ENCODE measurements around the gene MMADHC.

The MMADHC gene

DNA sequence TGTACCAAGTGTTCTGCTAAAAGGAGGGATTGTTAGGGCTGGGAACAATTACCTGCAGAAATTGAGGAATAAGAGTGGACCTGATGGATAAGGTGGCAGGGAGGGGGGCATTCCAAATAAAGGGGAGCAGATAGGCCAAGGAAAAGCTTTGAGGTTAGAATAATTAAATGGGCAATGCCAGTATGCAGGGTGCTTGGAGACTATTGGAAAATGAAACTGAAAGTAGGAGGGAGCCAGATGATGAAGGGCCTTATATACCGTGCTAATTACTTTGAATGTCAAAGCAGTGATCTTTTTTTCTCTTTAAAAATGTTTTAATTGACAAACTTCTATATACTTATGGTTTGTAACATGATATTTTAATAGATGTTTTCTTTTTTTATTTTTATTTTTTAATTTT lies 42.9 kb downstream of the MMADHC start:
- no peak for DNase-seq

DNA sequence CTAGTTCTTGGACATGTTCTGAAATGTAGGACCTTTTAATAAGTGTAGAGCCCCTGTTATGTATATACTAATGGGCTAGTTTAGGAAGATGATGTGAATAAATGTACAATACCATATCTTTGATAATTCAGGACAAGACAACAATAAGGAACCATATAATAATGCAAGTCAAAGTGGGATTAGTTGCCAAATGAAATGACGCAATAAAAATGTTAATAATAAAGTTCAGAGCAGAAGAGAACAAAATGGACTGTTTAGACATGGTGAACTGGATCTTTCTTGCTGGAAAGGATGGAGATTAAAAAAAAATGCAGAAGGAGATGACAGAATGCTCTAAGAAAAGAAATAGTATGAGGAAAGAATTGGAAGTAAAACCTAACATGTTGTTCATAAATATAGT lies 43.7 kb downstream of the MMADHC start:
- DNase-seq, result no peak

DNA sequence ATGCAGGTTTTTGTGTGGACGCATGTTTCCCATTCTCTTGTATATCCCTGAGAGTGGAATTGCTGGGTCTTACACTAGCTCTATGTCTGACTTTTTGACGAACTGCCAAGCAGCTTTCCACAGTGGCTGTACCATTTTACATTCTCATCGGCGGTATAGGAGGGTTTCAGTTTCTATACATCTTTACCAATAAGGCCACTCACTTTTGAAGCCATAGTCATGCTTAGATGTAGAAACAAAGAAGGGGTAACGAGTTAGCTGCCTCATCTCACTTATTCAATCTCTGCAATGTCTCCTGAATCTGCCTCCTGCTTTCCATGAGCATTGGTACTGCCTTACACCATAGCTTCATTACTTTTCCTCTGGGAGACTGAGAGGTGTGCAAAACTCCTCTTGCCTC lies 47.4 kb downstream of the MMADHC start:
- no peak for DNase-seq

DNA sequence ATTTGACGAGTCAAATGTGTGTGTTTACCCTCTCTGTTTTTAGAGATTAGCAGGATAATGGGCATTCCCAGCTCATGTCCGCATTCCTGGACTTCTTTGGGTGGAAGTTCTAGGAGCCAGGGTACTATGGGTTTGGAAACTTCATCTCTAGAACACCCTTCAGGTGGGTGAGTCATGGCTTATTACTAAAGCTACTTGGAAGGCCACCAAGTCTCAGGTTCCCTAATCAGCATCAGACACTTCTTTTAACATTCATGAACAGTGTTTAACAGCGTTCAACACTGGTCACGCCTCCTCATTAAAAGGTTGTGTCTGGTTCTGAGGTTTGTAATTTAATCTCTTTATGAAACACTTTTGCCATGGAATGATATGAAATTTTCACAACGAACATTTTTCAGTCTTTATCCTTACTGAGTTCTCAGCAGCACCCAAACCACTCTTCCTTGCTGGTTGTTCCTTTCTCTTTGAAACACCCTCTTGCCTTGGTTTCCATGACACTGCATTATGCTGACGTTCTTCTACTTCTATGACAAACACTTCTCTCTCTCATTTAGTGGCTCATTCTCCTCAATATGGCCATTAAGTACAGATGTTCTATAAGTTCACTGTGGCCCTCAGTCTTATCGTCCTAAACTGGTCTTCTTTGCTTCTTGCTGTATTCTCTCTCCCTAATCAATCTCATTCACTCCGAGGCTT lies 49.3 kb downstream of the MMADHC start:
- DNase-seq, result no peak

DNA sequence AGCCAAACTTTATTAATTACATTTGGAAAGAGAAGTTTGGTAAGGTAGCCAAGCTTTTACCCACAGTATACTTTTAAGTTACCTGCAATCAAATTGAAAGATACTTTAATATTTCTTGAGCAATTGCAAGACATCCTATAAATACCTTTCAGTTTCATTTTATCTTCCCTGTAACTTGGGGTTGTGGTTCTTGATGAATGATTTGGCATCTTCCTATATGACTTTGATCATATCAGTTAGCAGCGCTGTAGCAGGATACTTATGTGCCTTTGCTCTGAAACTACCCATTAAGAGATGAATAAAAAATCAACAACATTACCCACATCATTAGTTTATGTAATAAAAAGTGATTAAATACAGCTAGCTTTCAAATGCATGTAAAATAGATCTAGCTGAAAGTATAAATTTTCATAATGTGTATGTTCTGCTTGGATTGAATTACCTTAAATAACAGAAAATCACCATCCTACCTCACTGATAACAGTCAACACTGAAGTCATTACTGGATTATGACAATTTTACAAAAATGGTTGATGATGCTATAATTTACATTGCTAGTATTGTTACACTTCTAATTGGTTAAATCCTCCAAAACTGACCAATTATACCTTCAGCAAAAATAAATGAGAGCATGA lies 50.4 kb downstream of the MMADHC start:
- DNase-seq, result no peak

DNA sequence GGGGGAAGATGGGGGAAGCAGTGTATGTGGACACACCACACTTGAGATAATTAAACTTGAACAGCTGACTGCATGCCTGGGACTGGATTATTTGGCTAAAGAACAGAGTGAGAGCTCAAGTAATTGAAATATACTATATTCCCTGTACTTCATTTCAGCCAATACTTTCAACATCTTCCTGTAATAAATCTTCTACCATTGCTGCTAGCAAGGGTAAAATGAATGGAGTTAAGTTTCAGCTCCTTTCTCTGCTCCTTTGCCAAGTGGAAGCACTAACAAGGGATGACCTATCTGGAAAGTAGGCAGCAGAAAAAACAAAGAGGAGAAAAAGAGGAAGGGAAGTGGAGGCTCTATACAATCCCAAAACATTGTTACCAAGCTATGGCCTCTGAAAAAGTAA lies 50.9 kb downstream of the MMADHC start:
- no peak for DNase-seq

DNA sequence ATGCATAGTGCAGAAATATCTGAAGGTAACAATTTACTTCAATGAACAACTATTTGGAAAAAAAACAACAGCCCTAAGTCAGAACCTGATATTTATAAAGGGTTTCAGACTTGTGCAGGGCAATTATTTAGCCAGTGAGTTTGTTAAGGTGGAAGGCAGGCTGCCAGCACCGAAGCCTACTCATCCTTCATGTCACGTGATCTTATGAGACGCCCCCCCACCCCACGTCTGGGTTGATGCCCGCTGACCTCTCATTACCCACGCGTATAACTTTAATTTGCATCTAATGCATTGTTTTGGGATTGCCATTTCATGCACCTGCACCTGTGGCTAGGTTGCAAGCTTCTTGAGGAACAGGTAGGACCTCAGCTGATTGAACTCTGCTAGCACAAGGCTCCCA lies 52.9 kb downstream of the MMADHC start:
- DNase-seq, result no peak

DNA sequence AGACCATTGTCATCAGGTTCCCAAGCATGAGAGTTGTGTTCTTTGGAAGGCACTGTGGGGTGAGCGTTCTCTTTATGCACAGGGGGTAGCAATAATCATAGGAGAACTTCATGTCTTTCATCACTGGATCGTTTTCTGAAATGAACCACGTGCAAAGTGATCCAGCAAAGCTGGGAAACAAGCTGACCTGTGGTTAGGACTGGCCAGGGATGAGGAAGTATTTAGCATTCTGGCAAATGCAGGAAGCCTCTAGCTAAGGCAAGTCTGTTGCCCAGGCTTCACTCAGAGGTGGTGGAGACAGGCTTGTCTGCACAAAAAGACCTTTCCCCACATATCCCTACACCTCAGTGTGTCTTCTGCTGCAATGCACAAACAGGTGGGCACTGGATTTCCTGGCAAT lies 58.6 kb downstream of the MMADHC start:
- DNase-seq, result no peak

DNA sequence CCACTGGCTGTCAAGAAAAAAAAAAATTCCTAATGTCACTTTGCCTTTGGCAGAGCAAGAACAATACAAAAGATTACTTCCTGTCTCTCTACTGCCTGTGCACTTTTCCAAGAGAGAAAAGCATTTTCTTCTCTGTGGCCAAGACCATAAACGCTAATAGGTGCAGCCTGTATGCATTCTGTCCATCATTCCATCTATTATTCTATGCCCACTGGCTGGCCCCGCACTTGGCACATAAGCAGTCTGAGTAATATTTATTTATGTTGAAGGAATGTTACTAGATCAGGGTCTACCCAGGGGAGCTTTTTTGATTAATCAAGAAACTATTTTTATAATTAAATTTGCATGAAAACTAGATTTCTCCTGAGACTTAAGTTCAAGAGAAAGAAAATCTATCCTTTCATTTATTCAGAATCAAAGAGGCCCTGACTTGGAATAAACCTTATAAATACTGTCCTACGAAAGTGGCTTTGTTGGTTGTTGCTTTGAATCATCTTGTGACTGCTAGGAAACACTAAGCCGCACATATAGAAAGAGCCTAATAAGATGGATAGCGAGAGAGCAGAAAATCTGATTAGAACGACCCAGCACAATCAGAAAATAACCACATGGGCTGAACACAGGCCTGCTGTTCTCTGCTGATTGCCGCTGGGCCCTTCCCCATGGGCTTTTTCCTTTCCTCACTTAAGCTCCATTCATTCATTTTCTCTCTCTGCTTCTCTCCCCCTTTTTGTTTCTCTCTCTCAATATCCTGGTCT lies 59.4 kb downstream of the MMADHC start:
- no peak for DNase-seq

DNA sequence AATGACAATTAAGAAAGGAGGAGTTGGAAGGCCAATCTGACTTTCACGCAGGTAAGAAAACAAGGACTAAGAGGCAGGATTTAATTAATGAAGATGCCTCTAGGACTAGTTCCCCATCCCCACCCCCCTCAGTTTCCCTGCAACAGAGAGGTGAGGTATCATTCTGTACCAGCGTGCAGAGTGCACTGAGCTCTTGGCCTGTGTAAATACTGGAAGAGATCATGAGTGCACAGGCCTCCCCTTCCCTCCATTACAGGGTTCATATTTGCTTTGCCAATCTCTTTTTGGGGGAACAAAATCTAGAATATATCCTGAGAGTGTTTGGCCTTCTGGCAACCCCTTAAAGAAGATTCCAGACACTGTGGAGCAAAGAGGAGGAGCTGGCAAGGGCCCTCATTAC lies 60.9 kb downstream of the MMADHC start:
- DNase-seq, result no peak

DNA sequence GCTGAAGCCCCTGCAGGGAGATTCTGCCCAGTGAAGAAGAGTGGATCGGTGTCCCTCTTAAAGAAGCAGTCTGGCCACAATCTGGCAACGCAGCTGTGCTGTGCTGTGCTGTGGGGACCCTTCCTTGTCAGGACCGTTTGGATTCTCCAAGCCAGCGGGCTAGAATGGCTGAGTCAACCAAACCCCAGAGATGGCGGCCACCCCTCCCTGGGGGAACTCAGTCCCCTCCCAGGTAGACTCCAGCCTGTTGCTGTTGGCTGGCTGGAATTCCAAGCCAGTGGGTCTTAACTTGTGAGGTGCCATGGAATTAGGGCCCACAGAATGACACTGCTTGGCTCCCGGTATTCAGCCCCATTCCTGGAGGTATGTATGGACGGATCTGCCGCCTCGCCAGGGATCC lies 62.3 kb downstream of the MMADHC start:
- no peak for DNase-seq

Measured in NCI-H345 (cell line).